K562 (cell line): Measurements from ENCODE around the gene ADNP. TPM values are rescaled to one million over a fixed set of nuclear protein-coding genes. Genes with fewer than 3 reads are reported as not detected.

Experiments used
- BRD4 ChIP-seq: fragments of 200-600 bp; sonication (generic); IDR thresholded peaks from 2 replicates; pipeline ENCODE4 v1.6.1; 2017; ENCODE audit warnings: inconsistent platforms
- BRD9 ChIP-seq: fragments of 450-650 bp; IDR thresholded peaks from 2 replicates; pipeline ENCODE4 v1.6.1; 2018; ENCODE audit warnings: low read depth; ENCODE audit not compliant: partially characterized antibody
- ELK1 ChIP-seq: sonication (generic); formaldehyde crosslinking; IDR thresholded peaks from 2 replicates; pipeline ENCODE4 v1.8.1; 2022; ENCODE audit warnings: missing genetic modification reagents
- ERF ChIP-seq: fragments of 450-650 bp; formaldehyde crosslinking; IDR thresholded peaks from 2 replicates; pipeline ENCODE4 v1.4.0; 2020; ENCODE audit warnings: mild to moderate bottlenecking, mixed read lengths
- FOXA1 ChIP-seq: fragments of 450-650 bp; IDR thresholded peaks from 2 replicates; pipeline ENCODE4 v1.6.1; 2016; ENCODE audit warnings: mild to moderate bottlenecking, borderline replicate concordance
- HDAC8 ChIP-seq: fragments of 450-650 bp; IDR thresholded peaks from 2 replicates; pipeline ENCODE4 v1.6.1; 2016; ENCODE audit warnings: mild to moderate bottlenecking, missing genetic modification characterization, moderate library complexity, missing compliant biosample characterization
- HNRNPLL ChIP-seq: fragments of 200-400 bp; formaldehyde crosslinking; IDR thresholded peaks from 2 replicates; pipeline ENCODE4 v1.6.1; 2017; ENCODE audit warnings: low read length, low read depth, mild to moderate bottlenecking; ENCODE audit not compliant: poor library complexity, severe bottlenecking
- MECOM ChIP-seq: fragments of 250-450 bp; sonication (Bioruptor Pico); IDR thresholded peaks from 2 replicates; pipeline ENCODE4 v1.8.0; 2022; ENCODE audit warnings: inconsistent platforms
- MEIS2 ChIP-seq: fragments of 450-650 bp; IDR thresholded peaks from 2 replicates; pipeline ENCODE4 v1.6.1; 2014; ENCODE audit warnings: mild to moderate bottlenecking; ENCODE audit not compliant: partially characterized antibody
- NR1H2 ChIP-seq: sonication (generic); formaldehyde crosslinking; IDR thresholded peaks from 2 replicates; pipeline ENCODE4 v1.4.0; 2020; ENCODE audit warnings: mild to moderate bottlenecking, missing genetic modification reagents
- NR2C2 ChIP-seq, 2 experiments: fragments of 200-800 bp in 1 of 2; sonication (Bioruptor generic) in 1 of 2; sonication (generic) in 1 of 2; formaldehyde crosslinking in 1 of 2; IDR thresholded peaks; 2 replicates each; pipeline versions ENCODE4 v1.6.1 to v1.8.0; 2016 to 2022; ENCODE audit warnings: mild to moderate bottlenecking in 1 of 2, missing compliant biosample characterization in 1 of 2, missing genetic modification characterization in 1 of 2, missing genetic modification reagents in 1 of 2
- NRF1 ChIP-seq, 2 experiments: fragments of 450-650 bp; IDR thresholded peaks in 1 of 2; conservative IDR thresholded peaks in 1 of 2; 2 replicates each; pipeline ENCODE4 v1.6.1; 2014; ENCODE audit warnings: mild to moderate bottlenecking in 2 of 2
- RBM34 ChIP-seq: fragments of 200-400 bp; formaldehyde crosslinking; IDR thresholded peaks from 2 replicates; pipeline ENCODE4 v1.6.1; 2018; ENCODE audit warnings: low read length, borderline replicate concordance; ENCODE audit not compliant: insufficient read depth
- SRSF7 ChIP-seq: fragments of 200-400 bp; formaldehyde crosslinking; optimal IDR thresholded peaks from 2 replicates; pipeline ENCODE3; 2017; ENCODE audit warnings: mild to moderate bottlenecking, low read depth, low read length
- ZFPM2 ChIP-seq: fragments of 250-450 bp; sonication (Bioruptor Pico); IDR thresholded peaks from 2 replicates; pipeline ENCODE4 v1.5.1; 2022; ENCODE audit warnings: mild to moderate bottlenecking
- ZNF165 ChIP-seq: fragments of 250-450 bp; sonication (Bioruptor Pico); IDR thresholded peaks from 2 replicates; pipeline ENCODE4 v1.4.0; 2020; ENCODE audit warnings: borderline replicate concordance
- ZNF282 ChIP-seq: sonication (generic); formaldehyde crosslinking; IDR thresholded peaks from 2 replicates; pipeline ENCODE4 v1.8.1; 2023; ENCODE audit warnings: missing genetic modification reagents
- ZNF3 ChIP-seq: fragments of 250-450 bp; sonication (Bioruptor Pico); IDR thresholded peaks from 2 replicates; pipeline ENCODE4 v1.5.0; 2021; ENCODE audit warnings: mild to moderate bottlenecking, moderate library complexity
- ZNF431 ChIP-seq: sonication (generic); formaldehyde crosslinking; IDR thresholded peaks from 2 replicates; pipeline ENCODE4 v1.8.0; 2022; ENCODE audit warnings: mild to moderate bottlenecking, missing genetic modification reagents
- ZNF592 ChIP-seq: fragments of 450-650 bp; IDR thresholded peaks from 2 replicates; pipeline ENCODE4 v1.6.1; 2017; ENCODE audit warnings: antibody characterized with exemption, mild to moderate bottlenecking
- ZSCAN32 ChIP-seq: fragments of 450-650 bp; formaldehyde crosslinking; IDR thresholded peaks from 2 replicates; pipeline ENCODE4 v1.4.0; 2020; ENCODE audit warnings: mild to moderate bottlenecking, moderate library complexity
- polyA plus RNA-seq, 8 experiments: library from polyadenylated mRNA; depleted of rRNA in 4 of 8; stranded (reverse) in 5 of 8; unstranded in 3 of 8; fragments of >200 nt; fragmentation: Nextera tagmentation in 2 of 8; fragmentation: Illumina TruSeq in 1 of 8; extraction: Ambion mirVana in 2 of 8; extraction: Trizol in 1 of 8; gene quantifications; 2 replicates each; pipeline versions ENCODE4 v1.2.1 to v1.2.3, GENCODE V29; 2011 to 2014; ENCODE audit warnings: inconsistent platforms in 1 of 8, missing spikeins in 1 of 8
- total RNA-seq, 7 experiments: library from RNA; depleted of rRNA in 6 of 7; stranded (reverse); fragments of >200 nt in 6 of 7; fragmentation: Illumina TruSeq in 2 of 7; extraction: Trizol in 2 of 7; gene quantifications; 2 replicates each; pipeline versions ENCODE4 v1.2.1 to v1.2.3, GENCODE V29; 2011 to 2021; ENCODE audit warnings: low replicate concordance in 1 of 7
- TF ChIP-seq, protein P1 (sequence below), 2 experiments: fragments of 250-450 bp in 1 of 2; fragments of 450-650 bp in 1 of 2; sonication (Bioruptor Pico) in 1 of 2; IDR thresholded peaks; 2 replicates each; pipeline versions ENCODE4 v1.6.1 to v1.8.0; 2016 to 2021; ENCODE audit warnings: mild to moderate bottlenecking in 2 of 2, moderate library complexity in 2 of 2, missing compliant biosample characterization in 1 of 2, missing genetic modification characterization in 1 of 2

The ADNP gene
- total and polyA plus RNA-seq, 9 of the 15 experiments (the other 6 are each of a cell fraction or from before 2014, with no cell fraction given): 17.8 to 59.9 (median 25.3) TPM

DNA sequence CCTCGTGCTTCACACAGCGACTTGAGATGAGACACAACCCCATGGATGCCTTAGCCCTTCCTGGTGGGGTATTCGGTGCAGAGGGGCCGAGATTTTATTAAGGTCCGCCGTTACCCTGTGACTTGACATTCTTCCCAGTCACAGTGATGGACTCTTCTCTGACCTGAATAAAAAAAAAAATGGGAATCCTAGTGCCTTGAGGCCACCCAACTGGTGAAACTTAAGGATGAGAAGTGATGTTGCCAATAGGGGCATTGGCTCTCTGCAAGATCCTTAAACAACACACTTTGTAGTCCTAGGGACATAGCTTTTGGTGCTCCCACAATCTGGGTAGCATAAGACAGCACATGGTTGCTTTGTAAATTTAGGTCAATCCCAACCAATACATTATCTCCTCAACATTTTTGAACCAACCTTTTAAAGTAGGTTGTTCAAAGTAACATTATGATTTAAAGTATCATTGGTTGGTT lies 814 bp upstream of the ADNP start (continued):
- TF ChIP-seq FOXA1: no peak
- TF ChIP-seq BRD4: no peak
- TF ChIP-seq ZNF592: peak; percentile 32
- peak; percentile 4 for TF ChIP-seq BRD9
- no peak for TF ChIP-seq ELK1 (CRISPR knock-in tag)
- peak in 1 of 2 experiments; percentile 44; a peak in 1 of 4 replicates for TF ChIP-seq NRF1 (conservative IDR thresholded peaks at IDR 0.05 in 1 of 2, IDR thresholded peaks at IDR 0.05 in 1 of 2)
- TF ChIP-seq NR1H2 (CRISPR knock-in tag): no peak
- TF ChIP-seq SRSF7: no peak
- 0 out of 2 replicates have a peak, but pooled peaks have one; percentile 11 for TF ChIP-seq HDAC8 (tag)
- TF ChIP-seq ZSCAN32 (CRISPR knock-in tag): no peak
- TF ChIP-seq ZNF3: no peak
- TF ChIP-seq ZNF282: no peak
- TF ChIP-seq ERF: no peak
- TF ChIP-seq ZFPM2 (CRISPR knock-in tag): no peak
- no peak for TF ChIP-seq MEIS2
- TF ChIP-seq ZNF431 (CRISPR knock-in tag): peak; percentile 14
- TF ChIP-seq ZNF165 (CRISPR knock-in tag): 0 out of 2 replicates have a peak, but pooled peaks have one; percentile 82
- no peak for TF ChIP-seq RBM34
- TF ChIP-seq, protein P1, sequence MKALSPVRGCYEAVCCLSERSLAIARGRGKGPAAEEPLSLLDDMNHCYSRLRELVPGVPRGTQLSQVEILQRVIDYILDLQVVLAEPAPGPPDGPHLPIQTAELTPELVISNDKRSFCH (CRISPR knock-in tag; IDR thresholded peaks at IDR 0.05): no peak
- TF ChIP-seq, protein P1 (tag; IDR thresholded peaks at IDR 0.05): 0 out of 2 replicates have a peak, but pooled peaks have one; percentile 58
- TF ChIP-seq NR2C2 (CRISPR knock-in tag; IDR thresholded peaks at IDR 0.05): no peak
- peak; percentile 6; the same call in 1 of the 2 replicates for TF ChIP-seq NR2C2 (tag; IDR thresholded peaks at IDR 0.05)
- no peak for TF ChIP-seq MECOM (CRISPR knock-in tag)
- no peak for TF ChIP-seq HNRNPLL
